ENCODE results near the gene SLC24A5.

DNA sequence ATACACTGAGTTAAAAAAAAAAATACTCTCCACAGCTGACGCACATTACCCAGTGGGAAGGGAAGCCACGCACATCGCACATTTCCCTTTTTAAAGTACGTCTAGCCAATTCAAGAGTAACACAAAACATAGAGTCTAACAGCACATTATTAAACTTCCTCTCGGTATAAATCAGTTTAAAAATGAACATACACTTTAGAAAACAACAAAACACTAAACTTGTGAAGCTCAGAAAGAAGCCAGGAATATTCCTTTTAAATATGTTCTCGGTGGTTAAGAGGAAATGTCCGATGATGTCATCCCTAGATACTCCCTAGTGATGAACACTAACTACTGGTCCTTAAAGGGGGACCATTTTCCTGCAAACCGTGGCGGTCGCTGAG, 56.6 kb downstream of the SLC24A5 start:
- TF ChIP-seq, protein P1, sequence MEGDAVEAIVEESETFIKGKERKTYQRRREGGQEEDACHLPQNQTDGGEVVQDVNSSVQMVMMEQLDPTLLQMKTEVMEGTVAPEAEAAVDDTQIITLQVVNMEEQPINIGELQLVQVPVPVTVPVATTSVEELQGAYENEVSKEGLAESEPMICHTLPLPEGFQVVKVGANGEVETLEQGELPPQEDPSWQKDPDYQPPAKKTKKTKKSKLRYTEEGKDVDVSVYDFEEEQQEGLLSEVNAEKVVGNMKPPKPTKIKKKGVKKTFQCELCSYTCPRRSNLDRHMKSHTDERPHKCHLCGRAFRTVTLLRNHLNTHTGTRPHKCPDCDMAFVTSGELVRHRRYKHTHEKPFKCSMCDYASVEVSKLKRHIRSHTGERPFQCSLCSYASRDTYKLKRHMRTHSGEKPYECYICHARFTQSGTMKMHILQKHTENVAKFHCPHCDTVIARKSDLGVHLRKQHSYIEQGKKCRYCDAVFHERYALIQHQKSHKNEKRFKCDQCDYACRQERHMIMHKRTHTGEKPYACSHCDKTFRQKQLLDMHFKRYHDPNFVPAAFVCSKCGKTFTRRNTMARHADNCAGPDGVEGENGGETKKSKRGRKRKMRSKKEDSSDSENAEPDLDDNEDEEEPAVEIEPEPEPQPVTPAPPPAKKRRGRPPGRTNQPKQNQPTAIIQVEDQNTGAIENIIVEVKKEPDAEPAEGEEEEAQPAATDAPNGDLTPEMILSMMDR (conservative IDR thresholded peaks at IDR 0.05 in 1 of 2, IDR thresholded peaks at IDR 0.05 in 1 of 2; ENCODE audit: extremely low read depth in 1 of 2, insufficient read depth in 1 of 2, low read depth in 1 of 2, low read length in 2 of 2) = no peak
- TF ChIP-seq EZH2 (IDR thresholded peaks at IDR 0.05; ENCODE audit: borderline replicate concordance, low read length) = no peak
